Ishikawa (cell line): Measurements from ENCODE around the gene ZNF749.

Experiments used
- CEBPB ChIP-seq: IDR thresholded peaks from 2 replicates; pipeline ENCODE4 v1.6.1; 2012
- CREB1 ChIP-seq: IDR thresholded peaks from 2 replicates; pipeline ENCODE4 v1.6.1; 2012; ENCODE audit warnings: low read depth
- EGR1 ChIP-seq: IDR thresholded peaks from 2 replicates; pipeline ENCODE4 v1.6.1; 2012
- EP300 ChIP-seq: IDR thresholded peaks from 2 replicates; pipeline ENCODE4 v1.6.1; 2012; ENCODE audit warnings: borderline replicate concordance
- FOXM1 ChIP-seq: IDR thresholded peaks from 2 replicates; pipeline ENCODE4 v1.6.1; 2012; ENCODE audit warnings: low read depth, borderline replicate concordance
- NFIC ChIP-seq: IDR thresholded peaks from 2 replicates; pipeline ENCODE4 v1.6.1; 2012
- RAD21 ChIP-seq: IDR thresholded peaks from 2 replicates; pipeline ENCODE4 v1.6.1; 2012; ENCODE audit warnings: low read depth
- REST ChIP-seq: IDR thresholded peaks from 2 replicates; pipeline ENCODE4 v1.6.1; 2012; ENCODE audit warnings: low read depth, mild to moderate bottlenecking
- TAF1 ChIP-seq: IDR thresholded peaks from 2 replicates; pipeline ENCODE4 v1.6.1; 2012; ENCODE audit warnings: low read depth, mild to moderate bottlenecking
- TCF12 ChIP-seq: IDR thresholded peaks from 2 replicates; pipeline ENCODE4 v1.6.1; 2012; ENCODE audit warnings: low read depth
- TEAD4 ChIP-seq: IDR thresholded peaks from 2 replicates; pipeline ENCODE4 v1.6.1; 2012
- USF1 ChIP-seq: IDR thresholded peaks from 2 replicates; pipeline ENCODE4 v1.6.1; 2012
- YY1 ChIP-seq: IDR thresholded peaks from 2 replicates; pipeline ENCODE4 v1.6.1; 2012; ENCODE audit warnings: low read depth
- ZBTB7A ChIP-seq: IDR thresholded peaks from 2 replicates; pipeline ENCODE4 v1.6.1; 2012; ENCODE audit warnings: low read depth
- TF ChIP-seq, protein P1 (sequence below): IDR thresholded peaks from 2 replicates; pipeline ENCODE4 v1.6.1; 2012

Gene ZNF749

GRCh38 chr19:57395710-57396109 lies 39.4 kb upstream of the ZNF749 start:
- no peak for TF ChIP-seq RAD21
- no peak for TF ChIP-seq REST
- TF ChIP-seq FOXM1 = no peak
- no peak for TF ChIP-seq ZBTB7A
- TF ChIP-seq USF1 = no peak
- TF ChIP-seq EGR1 = no peak
- TF ChIP-seq YY1 = no peak
- TF ChIP-seq, protein P1, sequence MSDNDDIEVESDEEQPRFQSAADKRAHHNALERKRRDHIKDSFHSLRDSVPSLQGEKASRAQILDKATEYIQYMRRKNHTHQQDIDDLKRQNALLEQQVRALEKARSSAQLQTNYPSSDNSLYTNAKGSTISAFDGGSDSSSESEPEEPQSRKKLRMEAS = no peak
- no peak for TF ChIP-seq NFIC
- TF ChIP-seq TAF1 = no peak
- TF ChIP-seq TCF12 = no peak
- TF ChIP-seq TEAD4 = no peak
- TF ChIP-seq CREB1 = no peak
- no peak for TF ChIP-seq EP300
- no peak for TF ChIP-seq CEBPB

DNA sequence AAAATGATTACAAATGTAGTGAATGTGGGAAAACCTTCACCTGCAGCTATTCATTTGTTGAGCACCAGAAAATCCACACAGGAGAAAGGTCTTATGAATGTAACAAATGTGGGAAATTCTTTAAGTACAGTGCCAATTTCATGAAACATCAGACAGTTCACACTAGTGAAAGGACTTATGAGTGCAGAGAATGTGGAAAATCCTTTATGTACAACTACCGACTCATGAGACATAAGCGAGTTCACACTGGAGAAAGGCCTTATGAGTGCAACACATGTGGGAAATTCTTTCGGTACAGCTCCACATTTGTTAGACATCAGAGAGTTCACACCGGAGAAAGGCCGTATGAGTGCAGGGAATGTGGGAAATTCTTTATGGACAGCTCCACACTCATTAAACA lies 36.3 kb upstream of the ZNF749 start:
- TF ChIP-seq USF1 (no peak), ZBTB7A (no peak), YY1 (no peak), TEAD4 (no peak)

- TF ChIP-seq EGR1 = no peak
- no peak for TF ChIP-seq CREB1
- TF ChIP-seq ZBTB7A = no peak
- no peak for TF ChIP-seq USF1
- no peak for TF ChIP-seq NFIC
- no peak for TF ChIP-seq EP300
- TF ChIP-seq TEAD4 = no peak
- TF ChIP-seq REST = no peak
- TF ChIP-seq YY1 = no peak
- TF ChIP-seq, protein P1 = no peak
- TF ChIP-seq RAD21 = no peak
- no peak for TF ChIP-seq TAF1
- TF ChIP-seq TCF12 = no peak
- no peak for TF ChIP-seq FOXM1
Observed at GRCh38 chr19:57403737-57404563, 31.2 kb upstream of the ZNF749 start.

DNA sequence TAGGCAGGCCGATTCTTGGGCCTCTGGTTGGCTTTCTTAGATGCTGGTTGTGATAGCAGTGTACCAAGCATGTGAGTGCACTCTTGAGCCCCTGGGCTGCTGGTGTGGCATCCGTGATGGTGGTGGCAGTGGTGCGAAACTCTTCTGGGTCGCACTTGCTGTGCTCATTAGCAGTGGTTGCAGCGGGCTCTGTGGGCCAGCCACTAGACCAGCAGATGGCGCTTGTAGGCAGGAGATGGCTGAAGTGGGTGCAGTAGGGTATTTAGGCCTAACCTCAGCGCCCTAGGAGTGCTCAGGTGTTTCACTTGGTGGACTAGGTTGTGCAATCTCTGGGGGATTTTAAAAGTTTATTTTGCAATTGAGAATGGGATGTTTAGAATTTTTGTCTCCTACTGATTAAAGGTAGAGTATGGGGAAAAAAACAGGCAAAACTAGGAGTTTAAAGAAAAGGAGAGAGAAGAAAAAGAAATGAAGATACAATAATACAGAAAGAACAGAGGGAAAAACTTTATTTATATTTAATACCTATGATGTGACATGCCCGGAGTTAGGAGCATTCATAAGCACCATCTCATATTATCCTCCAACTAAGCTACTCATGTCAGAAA lies 28.5 kb upstream of the ZNF749 start:
- TF ChIP-seq CEBPB (peak; percentile 43; the same call in 1 of the 2 replicates), RAD21 (peak; percentile 85)
- TF ChIP-seq, protein P1 = no peak

DNA sequence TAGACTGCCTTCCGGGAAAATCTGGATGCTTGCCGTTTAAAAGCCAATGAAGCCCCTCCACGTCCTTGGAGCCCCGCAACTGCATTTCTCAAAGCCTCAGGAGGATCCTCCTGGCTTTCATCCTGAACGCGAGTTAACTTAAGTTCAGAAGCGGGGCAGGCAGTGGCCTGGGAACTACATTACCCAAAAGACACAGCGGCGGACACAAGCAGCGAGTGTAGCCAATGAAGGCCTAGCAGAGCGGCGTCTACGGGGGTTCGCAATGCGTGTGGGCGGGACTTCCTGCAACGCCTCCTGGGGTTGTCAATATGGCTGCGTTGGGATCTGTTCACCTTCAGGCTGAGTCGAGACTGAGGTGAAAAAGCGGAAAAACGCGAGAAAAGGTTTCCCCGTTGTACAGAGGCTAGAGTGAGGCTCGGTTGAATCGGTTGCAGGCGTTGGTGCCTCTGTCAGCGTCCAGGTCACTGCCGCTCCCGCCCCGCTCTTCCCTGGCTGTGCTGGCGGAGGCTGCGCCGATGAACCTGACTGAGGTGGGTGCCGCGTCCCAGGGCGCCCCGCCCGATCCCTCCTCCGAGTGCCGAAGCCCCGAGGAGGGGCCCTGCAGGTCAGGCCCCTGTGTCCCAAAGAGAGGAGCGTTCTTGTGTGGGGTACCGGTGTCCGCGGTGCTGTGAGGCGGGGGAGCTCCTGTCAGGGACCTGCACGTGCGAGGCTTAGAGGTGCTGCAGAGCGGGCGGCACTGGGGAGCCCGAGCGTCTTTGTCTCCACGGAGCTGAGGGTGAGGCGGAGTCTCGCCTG lies 24.1 kb upstream of the ZNF749 start, which contains the start of gene ZNF17:
Gene ZNF17 (plus strand): TSS at position 285 of the 795 bp plus-strand sequence. CDS start 2,455 bp downstream, outside the sequence.
- TF ChIP-seq, protein P1 = peak; percentile 27; the same call in 1 of the 2 replicates
- TF ChIP-seq NFIC = no peak
- TF ChIP-seq REST = no peak
- peak; percentile 67 for TF ChIP-seq CREB1
- no peak for TF ChIP-seq RAD21
- TF ChIP-seq TAF1 = peak; percentile 85
- TF ChIP-seq TCF12 = no peak
- TF ChIP-seq USF1 = peak; percentile 42; the same call in 1 of the 2 replicates
- no peak for TF ChIP-seq CEBPB
- TF ChIP-seq FOXM1 = no peak
- TF ChIP-seq TEAD4 = 0 out of 2 replicates have a peak, but pooled peaks have one; percentile 13
- TF ChIP-seq EP300 = no peak
- TF ChIP-seq EGR1 = peak; percentile 30; the same call in 1 of the 2 replicates
- no peak for TF ChIP-seq ZBTB7A
- TF ChIP-seq YY1 = peak; percentile 97
